Astrocyte of the cerebellum (primary cell): Measurements from ENCODE around the gene NOX4.

Experiments
- DNase-seq: peaks from one replicate; pipeline ENCODE4 v3.0.0-alpha.2; 2011; ENCODE audit warnings: low read depth
- H3K4me3 ChIP-seq: 2 replicates; pipeline ENCODE4 v1.5.1; 2011; ENCODE audit warnings: mild to moderate bottlenecking, low read depth, low read length, moderate library complexity
- in situ Hi-C: cut with HindIII; loops from 2 replicates; pipeline ENCODE4 v1.10.0; 2017; ENCODE audit warnings: low sequenced_read_pairs
- TF ChIP-seq, protein P1 (sequence below): IDR thresholded peaks from 2 replicates; pipeline ENCODE4 v1.5.1; 2012; ENCODE audit warnings: low read length, low read depth, moderate library complexity, mild to moderate bottlenecking; ENCODE audit errors: missing control alignments

NOX4 gene

DNA sequence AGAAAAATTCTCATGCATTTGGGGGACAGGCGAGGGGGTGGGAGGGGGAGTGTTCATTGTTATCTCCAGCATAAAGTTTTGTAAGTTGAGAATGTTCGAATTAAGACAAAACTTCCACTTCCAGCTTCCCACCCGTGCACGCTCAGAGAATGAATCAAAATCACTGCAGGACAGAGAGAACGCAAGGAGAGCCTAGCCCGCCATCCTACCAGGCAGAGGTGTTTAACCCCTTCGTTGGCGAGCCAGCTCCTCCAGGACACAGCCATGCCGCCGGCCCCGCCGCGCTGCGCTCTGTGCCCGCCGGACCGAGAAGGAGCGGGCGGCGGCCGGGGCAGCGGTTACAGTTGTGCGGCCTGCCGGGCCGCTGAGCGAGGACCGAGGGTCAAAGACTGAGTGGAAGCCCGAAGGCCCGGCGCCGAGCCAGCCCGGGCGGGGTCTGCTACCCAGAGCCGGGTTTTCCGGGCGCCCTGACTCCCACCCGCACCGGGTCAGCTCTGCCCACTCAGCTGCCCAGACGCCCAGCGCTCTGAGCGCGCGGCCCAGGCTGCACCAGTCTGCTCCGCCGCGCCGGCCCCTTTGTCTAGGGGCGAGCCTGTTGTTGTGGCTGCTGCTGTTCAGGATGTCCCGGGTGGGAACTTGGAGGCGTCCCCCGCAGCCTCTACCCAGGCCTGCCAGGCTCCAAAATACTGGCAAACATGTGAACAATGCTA is at the start of gene NOX4:
Gene NOX4 (minus strand): TSS at position 395 of the 710 bp plus-strand sequence. CDS start 129 bp downstream, at position 266.
- H3K4me3 ChIP-seq, result peak within 1 kb of the TSS; percentile 47

DNA sequence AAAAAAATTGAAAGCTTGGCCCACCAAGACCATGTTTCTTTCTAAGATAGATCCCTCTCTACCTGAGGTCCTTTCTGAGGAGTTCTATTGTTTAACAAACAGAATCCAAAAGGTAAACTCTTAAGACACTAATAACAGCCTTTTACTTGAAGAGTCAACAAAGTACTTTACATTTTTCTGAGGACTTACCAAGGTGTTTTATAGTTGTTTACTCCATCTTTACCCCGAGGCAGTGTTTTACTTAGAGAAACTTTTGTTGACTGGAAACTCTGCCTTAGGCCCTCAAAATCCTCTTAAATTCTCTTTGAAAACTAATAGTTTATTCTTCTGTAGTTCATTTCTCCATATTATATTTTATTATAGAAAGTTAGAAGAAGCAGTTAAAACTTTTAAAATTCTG is 49.7 kb upstream of the NOX4 start:
- H3K4me3 ChIP-seq, result no peak overlapping the region
- TF ChIP-seq, protein P1, sequence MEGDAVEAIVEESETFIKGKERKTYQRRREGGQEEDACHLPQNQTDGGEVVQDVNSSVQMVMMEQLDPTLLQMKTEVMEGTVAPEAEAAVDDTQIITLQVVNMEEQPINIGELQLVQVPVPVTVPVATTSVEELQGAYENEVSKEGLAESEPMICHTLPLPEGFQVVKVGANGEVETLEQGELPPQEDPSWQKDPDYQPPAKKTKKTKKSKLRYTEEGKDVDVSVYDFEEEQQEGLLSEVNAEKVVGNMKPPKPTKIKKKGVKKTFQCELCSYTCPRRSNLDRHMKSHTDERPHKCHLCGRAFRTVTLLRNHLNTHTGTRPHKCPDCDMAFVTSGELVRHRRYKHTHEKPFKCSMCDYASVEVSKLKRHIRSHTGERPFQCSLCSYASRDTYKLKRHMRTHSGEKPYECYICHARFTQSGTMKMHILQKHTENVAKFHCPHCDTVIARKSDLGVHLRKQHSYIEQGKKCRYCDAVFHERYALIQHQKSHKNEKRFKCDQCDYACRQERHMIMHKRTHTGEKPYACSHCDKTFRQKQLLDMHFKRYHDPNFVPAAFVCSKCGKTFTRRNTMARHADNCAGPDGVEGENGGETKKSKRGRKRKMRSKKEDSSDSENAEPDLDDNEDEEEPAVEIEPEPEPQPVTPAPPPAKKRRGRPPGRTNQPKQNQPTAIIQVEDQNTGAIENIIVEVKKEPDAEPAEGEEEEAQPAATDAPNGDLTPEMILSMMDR, result no peak
- DNase-seq, result no peak
- in situ Hi-C loops, result no loop called here

More for the DNA sequence above, at the start of gene NOX4:
- no peak for DNase-seq
- in situ Hi-C loops, result no loop called here
- TF ChIP-seq, protein P1, result no peak

DNA sequence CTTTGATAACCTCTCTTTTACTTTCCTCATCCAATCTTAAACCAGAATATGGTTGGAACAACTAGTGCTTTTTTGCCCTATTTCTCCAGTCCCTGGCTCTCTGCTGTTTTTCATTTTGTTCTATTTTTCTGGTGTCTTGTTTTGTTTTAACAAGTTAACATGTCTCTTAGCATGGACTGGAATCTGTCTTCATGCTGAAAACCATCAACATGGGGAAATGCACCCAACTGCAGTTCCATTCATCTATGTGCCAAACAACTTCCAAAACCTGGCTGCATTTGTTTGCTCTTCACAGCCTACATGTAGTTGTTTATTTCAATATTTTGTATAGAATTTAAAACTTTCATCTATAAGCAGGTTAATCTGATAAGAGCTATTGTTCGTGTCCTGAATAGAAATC is 46.8 kb upstream of the NOX4 start:
- no peak overlapping the region for H3K4me3 ChIP-seq
- DNase-seq, result no peak
- TF ChIP-seq, protein P1, result no peak
- in situ Hi-C loops, result no loop called here

DNA sequence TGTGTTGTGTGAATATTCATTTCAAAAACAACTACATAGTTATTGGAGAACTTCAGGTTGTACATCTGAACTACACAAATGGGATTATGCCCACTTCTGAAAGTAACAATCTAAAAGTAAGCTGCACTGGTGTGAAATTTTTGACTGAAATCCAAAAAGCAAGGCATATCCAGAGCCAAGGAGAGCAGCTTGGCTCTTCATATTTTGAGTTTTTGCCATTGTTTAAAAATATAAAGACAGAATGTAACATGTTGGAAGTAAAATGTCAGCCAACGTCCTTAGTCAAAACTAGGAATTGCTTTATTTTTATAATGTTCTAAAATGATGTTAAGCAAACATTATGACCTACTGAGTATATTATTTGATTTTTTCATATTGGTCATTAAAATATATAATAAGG is 45.8 kb upstream of the NOX4 start:
- in situ Hi-C loops, result no loop called here
- DNase-seq, result no peak
- H3K4me3 ChIP-seq, result no peak overlapping the region
- TF ChIP-seq, protein P1, result no peak

DNA sequence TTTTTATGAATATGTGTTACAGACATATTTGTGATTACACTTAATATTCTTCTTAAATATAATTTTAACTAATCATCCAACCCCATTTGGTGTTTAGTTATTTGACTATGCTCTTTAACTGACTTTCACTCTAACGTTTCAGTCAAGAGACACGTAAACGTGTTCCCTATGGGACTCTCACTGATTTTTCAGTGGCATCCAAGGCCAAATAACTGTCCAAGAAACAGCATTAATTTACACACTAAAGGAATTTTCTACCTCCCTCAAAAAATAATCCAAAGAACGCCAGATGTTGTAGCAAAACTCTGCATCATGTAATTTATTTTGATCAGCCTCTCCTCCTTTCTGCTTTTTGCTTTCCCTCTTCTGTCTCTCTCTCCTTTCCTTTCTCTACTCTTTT is 44.0 kb upstream of the NOX4 start:
- DNase-seq, result no peak
- in situ Hi-C loops, result no loop called here
- H3K4me3 ChIP-seq, result no peak overlapping the region
- TF ChIP-seq, protein P1, result no peak

DNA sequence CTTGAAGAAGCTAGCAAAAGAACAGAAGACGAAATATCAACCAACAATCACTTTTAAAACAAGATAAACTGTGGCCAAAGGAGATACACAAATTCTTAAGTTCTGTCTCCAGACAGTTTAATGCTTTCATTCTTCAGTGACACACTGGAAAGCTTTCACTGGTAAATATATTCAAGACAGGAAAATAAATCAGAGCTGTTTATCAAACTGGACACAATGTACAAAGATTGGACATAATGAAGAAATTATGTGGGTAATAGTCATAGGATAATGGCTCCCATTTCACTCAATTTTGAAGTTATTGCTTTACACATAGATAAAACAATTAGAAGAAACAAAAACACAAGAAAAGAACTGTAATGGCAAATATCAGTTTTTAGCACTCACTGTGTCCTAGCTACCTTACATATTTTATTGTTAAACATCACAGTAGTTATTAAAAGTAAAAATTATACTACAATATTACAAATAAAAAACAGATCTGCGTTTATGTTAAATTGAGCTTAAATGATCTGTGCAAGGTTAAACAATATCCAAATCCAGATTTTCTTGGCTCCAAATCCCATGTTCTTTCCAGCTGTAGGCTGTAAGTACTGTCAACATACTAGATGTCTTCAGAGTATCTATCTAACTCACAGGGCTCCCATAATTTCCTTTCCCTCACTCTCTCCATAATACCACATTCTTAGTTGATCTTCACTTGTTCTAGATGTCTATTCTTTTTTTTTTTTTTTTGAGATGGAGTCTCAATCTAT is 38.6 kb upstream of the NOX4 start:
- TF ChIP-seq, protein P1, result no peak
- in situ Hi-C loops, result no loop called here
- no peak overlapping the region for H3K4me3 ChIP-seq
- no peak for DNase-seq
